SK-N-MC (cell line): ENCODE data around the gene RTTN.

Experiments used
- DNase-seq: peaks from one replicate; pipeline ENCODE4 v3.0.0-alpha.2; 2011; ENCODE audit warnings: low read depth, low spot score
- H3K27ac ChIP-seq: fragments of 200-600 bp; sonication (generic); 2 replicates; pipeline ENCODE4 v1.5.1; 2016; ENCODE audit warnings: mixed run types
- H3K36me3 ChIP-seq: fragments of 200-600 bp; sonication (generic); 2 replicates; pipeline ENCODE4 v1.6.1; 2017; ENCODE audit warnings: antibody characterized with exemption, low read length, mixed read lengths; ENCODE audit not compliant: insufficient read depth
- H3K4me3 ChIP-seq: fragments of 200-600 bp; sonication (generic); 2 replicates; pipeline ENCODE4 v1.5.1; 2016
- H3K9ac ChIP-seq: fragments of 200-600 bp; sonication (generic); 2 replicates; pipeline ENCODE4 v1.8.0; 2017; ENCODE audit warnings: mixed run types, mixed read lengths; ENCODE audit not compliant: insufficient read length
- H3K9me3 ChIP-seq: fragments of 200-600 bp; sonication (generic); 2 replicates; pipeline ENCODE4 v1.6.1; 2017; ENCODE audit warnings: low read depth, mild to moderate bottlenecking, antibody characterized with exemption, low read length, moderate library complexity, mixed read lengths
- EZH2 ChIP-seq: fragments of 200-600 bp; sonication (generic); IDR thresholded peaks from one replicate; pipeline ENCODE4 v1.6.1; 2017; ENCODE audit warnings: antibody characterized with exemption
- FOXP2 ChIP-seq: optimal IDR thresholded peaks from 2 replicates; pipeline ENCODE3; 2011; ENCODE audit warnings: mild to moderate bottlenecking, moderate library complexity; ENCODE audit not compliant: insufficient read depth; ENCODE audit errors: extremely low read length, control extremely low read depth
- POLR2AphosphoS5 ChIP-seq: IDR thresholded peaks from 2 replicates; pipeline ENCODE4 v1.6.1; 2012; ENCODE audit warnings: mild to moderate bottlenecking, low read depth, low read length, borderline replicate concordance

The RTTN gene

DNA sequence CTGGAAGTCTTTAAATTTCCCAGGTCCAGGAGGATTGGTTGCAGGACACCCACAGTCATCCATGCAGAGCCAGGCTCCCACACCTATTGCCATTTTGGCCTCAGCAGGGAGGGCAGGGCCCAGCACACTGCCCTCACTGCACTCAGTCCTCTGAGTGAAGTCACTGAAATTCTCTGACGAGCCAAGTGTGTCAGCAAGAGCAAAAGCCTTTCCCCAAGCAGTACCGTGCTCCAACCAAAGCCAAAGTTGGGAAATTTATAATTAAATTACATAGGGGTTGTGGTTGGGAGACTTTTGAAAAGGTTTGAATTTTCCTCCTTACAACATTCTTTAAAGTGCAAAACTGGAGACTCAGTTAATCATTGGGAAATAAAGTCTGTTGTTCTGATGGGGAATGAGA is 159.3 kb downstream of the RTTN start:
- DNase-seq: no peak
- no peak overlapping the region for H3K27ac ChIP-seq
- H3K4me3 ChIP-seq: no peak overlapping the region
- no peak overlapping the region for H3K9ac ChIP-seq
- TF ChIP-seq EZH2: no peak
- TF ChIP-seq POLR2AphosphoS5: no peak
- TF ChIP-seq FOXP2: no peak
- H3K9me3 ChIP-seq: no peaks in the 10 kb centered on the region
- no peaks in the 10 kb centered on the region for H3K36me3 ChIP-seq

DNA sequence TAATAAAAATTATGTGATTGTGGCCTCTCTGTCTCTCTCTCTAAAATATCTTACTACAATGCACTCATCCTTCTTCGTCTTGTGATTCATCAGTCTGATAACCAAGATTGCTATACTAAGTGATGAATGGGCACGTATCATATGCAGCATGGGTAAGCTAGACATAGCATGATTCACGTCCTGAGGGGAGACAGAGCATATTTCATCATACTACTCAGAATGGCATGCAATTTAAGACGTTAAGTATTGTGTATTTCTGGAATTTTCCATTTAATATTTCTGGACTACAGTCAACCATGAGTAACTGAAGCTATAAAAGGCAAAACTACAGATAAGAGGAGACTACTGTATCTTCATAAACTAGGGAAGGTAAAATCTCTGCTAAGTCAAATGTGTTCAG is 160.9 kb downstream of the RTTN start:
- Histone ChIP-seq H3K36me3 (no peaks in the 10 kb centered on the region), H3K9ac (no peak overlapping the region), H3K9me3 (no peaks in the 10 kb centered on the region), H3K27ac (no peak overlapping the region), H3K4me3 (no peak overlapping the region)
- no peak for TF ChIP-seq POLR2AphosphoS5
- TF ChIP-seq EZH2: no peak
- no peak for TF ChIP-seq FOXP2
- DNase-seq: peak; percentile 24

DNA sequence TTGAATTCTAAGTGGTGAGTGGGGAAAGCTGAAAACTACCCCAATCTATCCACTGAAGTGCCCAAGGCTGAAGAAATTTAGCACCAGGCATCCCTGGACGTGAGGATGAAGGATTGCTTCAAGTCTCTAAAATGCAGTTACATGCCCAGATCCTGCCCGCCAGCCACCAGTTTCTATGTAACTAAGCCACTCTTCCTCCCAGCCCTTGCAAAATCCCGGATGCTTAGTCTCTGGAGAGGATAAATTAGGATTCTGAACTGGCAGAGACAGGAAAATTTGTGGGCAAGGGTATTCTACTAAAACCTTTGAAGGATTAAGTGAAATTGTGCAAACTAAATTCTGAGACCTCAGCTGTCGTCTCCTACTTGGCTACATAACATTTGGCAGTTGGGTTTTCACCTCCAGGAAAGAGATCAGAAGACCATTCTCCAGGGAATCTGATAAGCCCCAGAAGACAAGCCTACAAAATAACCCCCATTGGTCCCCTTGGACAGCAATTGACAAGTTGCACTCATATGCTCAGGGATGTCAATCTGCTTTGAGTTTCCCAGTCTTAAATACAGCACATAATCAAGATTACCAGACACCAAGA is 163.9 kb downstream of the RTTN start:
- no peak overlapping the region for H3K9ac ChIP-seq
- no peaks in the 10 kb centered on the region for H3K9me3 ChIP-seq
- TF ChIP-seq POLR2AphosphoS5 (no peak), EZH2 (no peak), FOXP2 (no peak)
- H3K36me3 ChIP-seq: no peaks in the 10 kb centered on the region
- no peak overlapping the region for H3K27ac ChIP-seq
- DNase-seq: no peak
- H3K4me3 ChIP-seq: no peak overlapping the region

DNA sequence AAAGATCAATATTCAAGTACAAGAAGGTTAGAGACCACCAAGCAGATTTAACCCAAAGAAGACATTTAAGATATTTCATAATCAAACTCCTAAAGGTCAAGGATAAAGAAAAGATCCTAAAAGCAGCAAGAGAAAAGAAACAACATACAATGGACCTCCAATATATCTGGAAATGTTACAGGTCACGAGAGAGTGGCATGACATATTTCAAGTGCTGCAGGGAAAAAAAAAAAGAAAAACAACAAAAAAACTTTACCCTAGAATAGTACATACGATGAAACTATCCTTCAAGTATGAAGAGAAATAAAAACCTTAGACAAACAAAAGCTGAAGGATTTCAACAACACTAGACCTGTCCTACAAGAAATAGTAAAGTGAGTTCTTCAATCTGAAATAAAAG is 166.3 kb downstream of the RTTN start:
- no peaks in the 10 kb centered on the region for H3K9me3 ChIP-seq
- H3K9ac ChIP-seq: no peak overlapping the region
- no peak overlapping the region for H3K27ac ChIP-seq
- TF ChIP-seq FOXP2: no peak
- no peak for TF ChIP-seq EZH2
- no peak for TF ChIP-seq POLR2AphosphoS5
- DNase-seq: no peak
- no peak overlapping the region for H3K4me3 ChIP-seq
- no peaks in the 10 kb centered on the region for H3K36me3 ChIP-seq

DNA sequence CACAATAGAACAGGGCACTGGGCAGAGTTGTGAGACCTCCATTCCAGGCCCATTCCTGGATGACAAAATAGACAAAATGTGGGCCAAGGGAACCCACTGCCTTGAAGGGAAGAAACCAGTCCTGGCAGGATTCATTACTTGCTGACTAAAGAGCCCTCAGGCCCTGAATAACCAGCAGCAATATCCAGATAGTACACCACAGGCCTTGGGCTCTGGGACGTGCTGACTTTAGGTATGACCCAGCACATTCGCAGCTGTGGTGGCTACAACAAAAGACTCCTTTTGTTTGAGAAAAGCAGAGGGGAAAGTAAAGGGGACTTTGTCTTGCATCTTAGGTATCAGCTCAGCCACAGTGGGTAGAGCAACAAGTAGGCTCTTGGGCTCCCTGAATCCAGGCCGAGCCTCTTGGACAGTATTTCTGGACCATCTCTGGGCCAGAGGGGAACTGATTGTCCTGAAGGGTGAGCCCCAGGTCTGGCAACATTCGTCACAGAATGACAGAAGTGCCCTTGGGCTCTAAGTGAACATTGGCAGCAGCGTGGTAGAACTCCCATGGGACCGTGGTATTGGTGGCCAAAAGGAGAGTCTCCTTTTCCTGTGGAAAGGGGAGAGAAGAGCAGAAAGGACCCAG is 167.9 kb downstream of the RTTN start:
- no peak overlapping the region for H3K9ac ChIP-seq
- no peaks in the 10 kb centered on the region for H3K9me3 ChIP-seq
- no peak overlapping the region for H3K4me3 ChIP-seq
- TF ChIP-seq POLR2AphosphoS5: no peak
- TF ChIP-seq FOXP2: no peak
- no peak for TF ChIP-seq EZH2
- H3K27ac ChIP-seq: no peak overlapping the region
- no peak for DNase-seq
- no peaks in the 10 kb centered on the region for H3K36me3 ChIP-seq

DNA sequence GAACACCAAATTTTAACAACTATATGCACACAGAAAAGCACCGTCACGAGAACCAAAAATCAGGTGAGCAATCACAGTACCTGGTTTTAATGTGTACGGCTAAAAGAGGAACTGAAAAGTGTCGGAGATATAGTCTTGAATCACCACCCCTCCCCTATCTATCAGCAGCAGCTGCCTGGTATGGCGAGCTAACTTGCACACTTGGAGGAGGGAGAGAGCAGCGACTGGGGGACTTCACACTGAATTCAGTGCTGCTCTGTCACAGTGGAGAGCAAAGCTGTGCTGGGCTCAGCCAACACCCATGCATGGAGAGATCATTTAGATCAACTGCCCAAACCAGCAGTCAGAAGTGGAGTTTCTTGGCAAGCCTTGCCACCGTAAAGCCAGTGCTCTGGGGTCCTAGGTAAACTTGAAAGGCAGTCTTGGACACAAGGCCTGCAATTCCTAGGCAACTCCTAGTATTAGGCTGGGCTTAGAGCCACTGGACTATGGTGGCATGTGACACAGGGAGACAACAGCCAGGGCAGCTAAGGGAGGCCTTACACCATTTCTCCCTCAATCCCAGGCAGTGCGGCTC is 168.6 kb downstream of the RTTN start:
- no peak overlapping the region for H3K9ac ChIP-seq
- no peak for DNase-seq
- no peaks in the 10 kb centered on the region for H3K9me3 ChIP-seq
- H3K4me3 ChIP-seq: no peak overlapping the region
- no peaks in the 10 kb centered on the region for H3K36me3 ChIP-seq
- no peak for TF ChIP-seq FOXP2
- TF ChIP-seq EZH2: no peak
- TF ChIP-seq POLR2AphosphoS5: no peak
- no peak overlapping the region for H3K27ac ChIP-seq

DNA sequence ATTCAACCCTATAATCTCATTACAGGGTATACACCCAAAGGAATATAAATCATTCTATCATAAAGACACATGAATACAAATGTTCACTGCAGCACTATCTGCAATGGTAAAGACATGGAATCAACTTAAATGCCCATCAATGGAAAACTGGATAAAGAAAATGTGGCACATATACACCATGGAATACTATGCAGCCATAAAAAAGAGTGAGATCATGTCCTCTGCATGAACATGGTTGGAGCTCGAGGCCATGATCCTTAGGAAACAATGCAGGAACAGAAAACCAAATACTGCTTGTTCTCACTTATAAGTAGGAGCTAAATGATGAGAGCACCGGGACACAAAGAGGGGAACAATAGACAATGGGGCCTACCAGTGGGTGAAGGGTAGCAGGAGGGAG is 169.3 kb downstream of the RTTN start:
- H3K9me3 ChIP-seq: no peaks in the 10 kb centered on the region
- no peak overlapping the region for H3K27ac ChIP-seq
- no peak for DNase-seq
- H3K9ac ChIP-seq: no peak overlapping the region
- no peaks in the 10 kb centered on the region for H3K36me3 ChIP-seq
- TF ChIP-seq FOXP2: no peak
- TF ChIP-seq EZH2: no peak
- no peak for TF ChIP-seq POLR2AphosphoS5
- no peak overlapping the region for H3K4me3 ChIP-seq

DNA sequence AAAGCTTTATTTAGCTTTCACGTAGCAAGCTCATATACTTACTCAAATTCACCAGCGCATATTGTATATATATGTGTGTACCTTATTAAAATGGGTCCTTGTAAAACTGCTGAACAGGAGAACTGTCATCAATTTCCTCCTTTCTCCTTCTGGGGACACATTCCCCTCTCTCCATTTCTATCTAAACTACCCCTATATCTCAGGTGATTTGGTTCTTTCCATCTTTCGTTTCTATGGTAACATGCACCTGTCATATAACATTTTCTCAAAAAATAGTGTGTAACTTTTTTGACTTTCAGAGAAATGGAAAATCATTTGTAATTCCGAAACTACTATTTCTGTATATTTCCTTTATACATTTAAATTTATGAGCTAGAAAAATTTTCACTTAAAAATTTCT is 174.3 kb downstream of the RTTN start:
- Histone ChIP-seq H3K9me3 (no peaks in the 10 kb centered on the region), H3K9ac (no peak overlapping the region), H3K36me3 (peaks cover 6% of the 10 kb centered on the region; the same call in 1 of the 2 replicates), H3K4me3 (no peak overlapping the region), H3K27ac (no peak overlapping the region)
- no peak for DNase-seq
- no peak for TF ChIP-seq FOXP2
- TF ChIP-seq EZH2: no peak
- TF ChIP-seq POLR2AphosphoS5: no peak

DNA sequence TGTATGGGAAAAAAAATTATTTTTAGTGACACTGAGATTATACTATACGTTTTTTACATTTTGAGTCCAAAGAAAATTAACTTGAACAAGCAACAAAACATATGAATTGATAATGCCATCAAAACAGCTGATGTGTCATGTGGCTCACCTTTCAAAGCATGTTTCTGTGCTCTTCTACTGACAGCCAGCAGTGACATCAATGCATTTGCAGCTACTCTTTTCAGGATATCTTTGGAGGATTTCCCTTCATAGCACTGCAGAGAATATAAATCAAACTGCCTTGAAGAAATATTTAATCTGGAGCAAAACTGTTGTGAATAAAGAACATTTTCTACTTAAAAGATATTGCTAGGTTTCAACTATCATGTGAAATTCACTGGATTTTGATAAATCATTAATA is 174.8 kb downstream of the RTTN start:
- H3K9me3 ChIP-seq: no peaks in the 10 kb centered on the region
- peaks cover 6% of the 10 kb centered on the region; the same call in 1 of the 2 replicates for H3K36me3 ChIP-seq
- no peak overlapping the region for H3K27ac ChIP-seq
- no peak overlapping the region for H3K9ac ChIP-seq
- TF ChIP-seq FOXP2: no peak
- TF ChIP-seq EZH2: no peak
- TF ChIP-seq POLR2AphosphoS5: no peak
- DNase-seq: no peak
- no peak overlapping the region for H3K4me3 ChIP-seq
